HEK293 (cell line): Measurements from ENCODE around the gene SF3B5.

ENCODE experiments used
- ATF2 ChIP-seq: fragments of 450-650 bp; formaldehyde crosslinking; IDR thresholded peaks from 2 replicates; pipeline ENCODE4 v1.5.1; 2016; ENCODE audit warnings: missing biosample characterization, missing genetic modification characterization, low read depth
- CTCF ChIP-seq: fragments of 450-650 bp; formaldehyde crosslinking; IDR thresholded peaks from 2 replicates; pipeline ENCODE4 v1.5.1; 2016; ENCODE audit warnings: missing biosample characterization, missing genetic modification characterization
- ZBTB1 ChIP-seq: fragments of 450-650 bp; formaldehyde crosslinking; IDR thresholded peaks from 2 replicates; pipeline ENCODE4 v1.5.1; 2016; ENCODE audit warnings: missing biosample characterization, missing genetic modification characterization
- ZNF23 ChIP-seq: fragments of 450-650 bp; formaldehyde crosslinking; IDR thresholded peaks from 2 replicates; pipeline ENCODE4 v1.5.1; 2016; ENCODE audit warnings: missing biosample characterization, missing genetic modification characterization, borderline replicate concordance
- ZNF274 ChIP-seq, 2 experiments: fragments of 200-500 bp in 1 of 2; fragments of 450-650 bp in 1 of 2; sonication (Bioruptor generic) in 1 of 2; formaldehyde crosslinking in 1 of 2; IDR thresholded peaks; 2 replicates each; pipeline versions ENCODE4 v1.5.1 to v1.6.1; 2014 to 2016; ENCODE audit warnings: borderline replicate concordance in 1 of 2, inconsistent platforms in 1 of 2, low read length in 1 of 2, missing biosample characterization in 1 of 2, missing genetic modification characterization in 1 of 2
- ZNF366 ChIP-seq: fragments of 450-650 bp; formaldehyde crosslinking; conservative IDR thresholded peaks from 2 replicates; pipeline ENCODE4 v1.5.1; 2016; ENCODE audit warnings: missing biosample characterization, missing genetic modification characterization
- TF ChIP-seq, protein P1 (sequence below): fragments of 450-650 bp; formaldehyde crosslinking; IDR thresholded peaks from 2 replicates; pipeline ENCODE4 v1.5.1; 2016; ENCODE audit warnings: missing biosample characterization, missing genetic modification characterization, borderline replicate concordance

- TF ChIP-seq CTCF (tag by site-specific recombination): no peak
- TF ChIP-seq ZBTB1 (tag by site-specific recombination): no peak
- no peak for TF ChIP-seq ATF2 (tag by site-specific recombination)
- TF ChIP-seq ZNF366 (tag by site-specific recombination): no peak
- no peak for TF ChIP-seq ZNF23 (tag by site-specific recombination)
- TF ChIP-seq, protein P1, sequence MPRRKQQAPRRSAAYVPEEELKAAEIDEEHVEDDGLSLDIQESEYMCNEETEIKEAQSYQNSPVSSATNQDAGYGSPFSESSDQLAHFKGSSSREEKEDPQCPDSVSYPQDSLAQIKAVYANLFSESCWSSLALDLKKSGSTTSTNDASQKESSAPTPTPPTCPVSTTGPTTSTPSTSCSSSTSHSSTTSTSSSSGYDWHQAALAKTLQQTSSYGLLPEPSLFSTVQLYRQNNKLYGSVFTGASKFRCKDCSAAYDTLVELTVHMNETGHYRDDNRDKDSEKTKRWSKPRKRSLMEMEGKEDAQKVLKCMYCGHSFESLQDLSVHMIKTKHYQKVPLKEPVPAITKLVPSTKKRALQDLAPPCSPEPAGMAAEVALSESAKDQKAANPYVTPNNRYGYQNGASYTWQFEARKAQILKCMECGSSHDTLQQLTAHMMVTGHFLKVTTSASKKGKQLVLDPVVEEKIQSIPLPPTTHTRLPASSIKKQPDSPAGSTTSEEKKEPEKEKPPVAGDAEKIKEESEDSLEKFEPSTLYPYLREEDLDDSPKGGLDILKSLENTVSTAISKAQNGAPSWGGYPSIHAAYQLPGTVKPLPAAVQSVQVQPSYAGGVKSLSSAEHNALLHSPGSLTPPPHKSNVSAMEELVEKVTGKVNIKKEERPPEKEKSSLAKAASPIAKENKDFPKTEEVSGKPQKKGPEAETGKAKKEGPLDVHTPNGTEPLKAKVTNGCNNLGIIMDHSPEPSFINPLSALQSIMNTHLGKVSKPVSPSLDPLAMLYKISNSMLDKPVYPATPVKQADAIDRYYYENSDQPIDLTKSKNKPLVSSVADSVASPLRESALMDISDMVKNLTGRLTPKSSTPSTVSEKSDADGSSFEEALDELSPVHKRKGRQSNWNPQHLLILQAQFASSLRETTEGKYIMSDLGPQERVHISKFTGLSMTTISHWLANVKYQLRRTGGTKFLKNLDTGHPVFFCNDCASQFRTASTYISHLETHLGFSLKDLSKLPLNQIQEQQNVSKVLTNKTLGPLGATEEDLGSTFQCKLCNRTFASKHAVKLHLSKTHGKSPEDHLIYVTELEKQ (tag by site-specific recombination): no peak
- no peak for TF ChIP-seq ZNF274 (IDR thresholded peaks at IDR 0.05; ENCODE audit: low read length)
- no peak for TF ChIP-seq ZNF274 (tag by site-specific recombination; IDR thresholded peaks at IDR 0.05; ENCODE audit: borderline replicate concordance)
Measured at GRCh38 chr6:144123836-144124235, 28.5 kb upstream of the SF3B5 start.
